ENCODE measurements around the gene NDST1.
A peak's percentile ranks its signal among the peaks of the same experiment; 100 is the strongest.

DNA sequence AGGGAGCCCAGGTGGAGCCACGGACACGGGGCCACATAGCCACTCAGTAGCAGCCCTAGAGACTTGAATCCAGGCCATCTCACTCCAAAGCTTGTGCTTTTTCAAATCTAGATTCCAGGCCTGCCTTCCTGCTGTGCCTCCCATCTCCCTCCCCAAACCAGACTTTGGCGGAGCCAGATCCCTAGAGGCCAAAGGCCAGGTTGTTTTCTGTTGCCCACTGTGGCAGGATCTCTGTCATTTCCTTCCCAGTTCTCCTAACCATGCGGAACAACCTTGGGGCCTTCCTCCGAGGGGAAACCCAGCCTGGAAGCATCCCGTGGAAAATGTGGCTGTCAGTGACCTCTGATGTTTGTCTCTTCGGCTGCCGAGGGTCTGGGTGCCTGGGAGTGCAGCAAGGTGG lies 42.0 kb upstream of the NDST1 start:
- TF ChIP-seq, protein P1, sequence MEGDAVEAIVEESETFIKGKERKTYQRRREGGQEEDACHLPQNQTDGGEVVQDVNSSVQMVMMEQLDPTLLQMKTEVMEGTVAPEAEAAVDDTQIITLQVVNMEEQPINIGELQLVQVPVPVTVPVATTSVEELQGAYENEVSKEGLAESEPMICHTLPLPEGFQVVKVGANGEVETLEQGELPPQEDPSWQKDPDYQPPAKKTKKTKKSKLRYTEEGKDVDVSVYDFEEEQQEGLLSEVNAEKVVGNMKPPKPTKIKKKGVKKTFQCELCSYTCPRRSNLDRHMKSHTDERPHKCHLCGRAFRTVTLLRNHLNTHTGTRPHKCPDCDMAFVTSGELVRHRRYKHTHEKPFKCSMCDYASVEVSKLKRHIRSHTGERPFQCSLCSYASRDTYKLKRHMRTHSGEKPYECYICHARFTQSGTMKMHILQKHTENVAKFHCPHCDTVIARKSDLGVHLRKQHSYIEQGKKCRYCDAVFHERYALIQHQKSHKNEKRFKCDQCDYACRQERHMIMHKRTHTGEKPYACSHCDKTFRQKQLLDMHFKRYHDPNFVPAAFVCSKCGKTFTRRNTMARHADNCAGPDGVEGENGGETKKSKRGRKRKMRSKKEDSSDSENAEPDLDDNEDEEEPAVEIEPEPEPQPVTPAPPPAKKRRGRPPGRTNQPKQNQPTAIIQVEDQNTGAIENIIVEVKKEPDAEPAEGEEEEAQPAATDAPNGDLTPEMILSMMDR (IDR thresholded peaks at IDR 0.05; ENCODE audit: extremely low read depth in 1 of 2, insufficient read depth in 1 of 2, low read depth in 1 of 2, low read length in 2 of 2), result no peak
- TF ChIP-seq POLR2AphosphoS5 (IDR thresholded peaks at IDR 0.05; ENCODE audit: insufficient read depth, low read depth, low read length) (no peak), EZH2 (IDR thresholded peaks at IDR 0.05; ENCODE audit: borderline replicate concordance, low read depth, low read length, severe bottlenecking) (no peak), MAX (IDR thresholded peaks at IDR 0.05; ENCODE audit: insufficient read depth, insufficient read length) (no peak), JUN (IDR thresholded peaks at IDR 0.05; ENCODE audit: borderline replicate concordance, insufficient read depth, insufficient read length, low read depth) (peak; percentile 21), POLR2A (IDR thresholded peaks at IDR 0.05; ENCODE audit: low read depth, low read length) (no peak), GATA2 (IDR thresholded peaks at IDR 0.05; ENCODE audit: insufficient read depth, insufficient read length, low read depth, low read length) (no peak), FOS (IDR thresholded peaks at IDR 0.05; ENCODE audit: borderline replicate concordance, insufficient read depth, low read length) (no peak), MYC (IDR thresholded peaks at IDR 0.05; ENCODE audit: low read depth, low read length) (no peak)

All from endothelial cell of umbilical vein (primary cell).